Rectal smooth muscle tissue (tissue), 1 donor: Measurements from ENCODE around the gene TIPARP.

Experiments used
- H3K27ac ChIP-seq: one replicate; pipeline ENCODE4 v1.7.0; 2013; ENCODE audit warnings: low read depth, low read length, inconsistent platforms
- H3K27me3 ChIP-seq: one replicate; pipeline ENCODE4 v1.7.0; 2013; ENCODE audit warnings: low read length; ENCODE audit not compliant: control insufficient read depth, insufficient read depth
- H3K36me3 ChIP-seq: one replicate; pipeline ENCODE4 v1.7.0; 2013; ENCODE audit warnings: low read length; ENCODE audit not compliant: control insufficient read depth, insufficient read depth
- H3K4me1 ChIP-seq: one replicate; pipeline ENCODE4 v1.7.0; 2013; ENCODE audit warnings: low read length; ENCODE audit not compliant: control insufficient read depth, insufficient read depth
- H3K4me3 ChIP-seq: one replicate; pipeline ENCODE4 v1.7.0; 2013; ENCODE audit warnings: low read length
- H3K9ac ChIP-seq: one replicate; pipeline ENCODE4 v1.7.0; 2013; ENCODE audit warnings: low read length

Gene TIPARP

DNA sequence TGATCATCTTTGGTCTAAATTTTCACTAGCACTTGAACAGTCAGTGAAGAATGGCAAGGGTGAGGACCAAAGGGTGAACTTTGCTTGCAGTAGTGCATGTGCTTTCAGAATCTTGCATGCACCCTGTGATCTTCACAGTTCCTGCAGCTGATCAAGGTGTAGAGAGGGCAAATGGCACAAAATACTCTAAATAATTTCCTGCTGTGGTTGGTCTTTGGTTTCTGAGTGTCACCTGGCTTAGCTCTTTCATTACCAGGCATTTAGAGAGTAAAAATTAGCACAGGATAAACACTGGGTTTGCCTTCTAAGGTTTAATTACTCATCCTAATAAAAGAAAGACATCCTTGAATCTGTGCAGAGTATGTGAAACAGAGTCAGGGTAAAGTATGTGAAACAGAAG, 11.4 kb downstream of the TIPARP start:
- no peaks in the 10 kb centered on the region for H3K27me3 ChIP-seq
- no peak overlapping the region for H3K9ac ChIP-seq
- peaks cover 2% of the 10 kb centered on the region for H3K36me3 ChIP-seq
- peaks cover 44% of the 10 kb centered on the region for H3K4me1 ChIP-seq
- no peak overlapping the region for H3K27ac ChIP-seq
- no peak overlapping the region for H3K4me3 ChIP-seq

DNA sequence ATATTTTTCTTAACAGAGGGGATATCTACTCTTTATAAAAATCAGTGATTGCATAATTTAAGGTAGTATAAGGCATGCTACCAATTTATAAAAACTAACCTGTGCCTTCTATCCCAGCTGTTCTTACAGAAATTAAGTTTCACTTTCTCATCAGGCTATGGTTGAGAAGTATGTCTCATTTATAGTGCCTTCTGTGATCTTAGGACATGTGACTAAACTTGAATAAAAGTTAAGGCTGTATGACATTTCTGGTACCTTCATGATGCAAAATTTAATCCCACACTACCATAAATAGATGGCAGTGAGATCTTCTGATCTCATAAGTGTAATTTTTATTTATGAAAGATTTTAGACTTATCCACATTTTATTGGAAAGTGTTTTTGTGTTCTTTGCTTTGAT, 12.6 kb downstream of the TIPARP start:
- H3K27ac ChIP-seq, result no peak overlapping the region
- H3K27me3 ChIP-seq, result no peaks in the 10 kb centered on the region
- peaks cover 40% of the 10 kb centered on the region for H3K4me1 ChIP-seq
- H3K36me3 ChIP-seq, result peaks cover 2% of the 10 kb centered on the region
- no peak overlapping the region for H3K9ac ChIP-seq
- H3K4me3 ChIP-seq, result no peak overlapping the region

DNA sequence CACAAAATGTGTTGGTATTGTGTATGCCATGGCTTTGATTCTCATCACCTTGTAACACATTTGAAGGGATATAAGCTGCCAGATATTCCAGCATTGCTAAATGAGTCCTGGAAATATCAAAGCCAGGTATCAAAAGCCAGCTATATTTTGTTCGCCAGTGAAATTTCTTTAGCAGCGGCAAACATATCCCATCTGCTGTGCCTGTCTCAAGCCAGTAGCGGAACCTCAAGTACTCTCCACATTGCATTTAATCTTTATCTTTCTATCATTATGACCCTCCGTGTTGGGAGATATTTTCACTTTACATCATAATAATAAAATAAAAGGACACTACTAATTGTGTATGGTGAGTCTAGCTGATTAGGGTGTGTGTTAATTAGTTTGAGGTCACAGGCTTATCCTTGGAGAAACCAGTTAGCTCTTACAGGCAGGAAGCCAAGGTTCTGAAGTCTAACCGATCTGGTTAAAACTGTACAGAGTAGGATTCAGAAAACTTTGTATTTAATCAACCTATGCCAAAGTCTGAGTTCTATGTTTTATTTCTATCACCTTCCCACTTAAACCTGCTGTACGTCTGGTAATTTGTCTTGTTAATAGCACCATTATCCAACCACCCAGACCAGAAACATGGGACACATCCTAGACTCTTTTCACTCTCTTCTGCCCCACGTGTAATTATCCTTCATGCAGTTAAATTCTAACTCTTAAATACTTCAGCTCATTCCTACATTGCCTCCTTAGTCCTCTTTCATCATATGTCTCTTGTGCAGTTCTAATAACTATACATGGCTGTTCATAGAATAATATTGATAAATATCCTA, 14.5 kb downstream of the TIPARP start:
- H3K27ac ChIP-seq, result no peak overlapping the region

DNA sequence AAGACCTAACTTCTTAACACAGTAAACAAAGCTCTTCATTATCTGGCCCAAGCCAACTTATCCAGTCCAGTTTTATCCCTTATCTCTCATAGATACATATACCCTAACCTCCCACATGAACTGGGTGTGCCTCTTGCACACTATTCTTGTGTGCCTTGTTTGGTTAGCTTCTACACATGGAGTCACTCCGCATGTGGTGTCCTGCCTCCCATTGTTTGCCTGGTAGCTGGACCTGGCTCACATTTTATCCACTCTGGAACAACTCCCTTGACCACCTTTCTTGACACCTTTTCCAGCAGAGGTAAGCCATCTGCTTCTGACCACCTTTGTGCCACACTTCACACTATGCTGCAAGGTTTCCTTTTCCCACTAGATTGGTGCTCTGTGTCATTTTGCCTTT, 15.2 kb downstream of the TIPARP start:
- Histone ChIP-seq H3K4me3 (no peak overlapping the region), H3K9ac (no peak overlapping the region), H3K27me3 (no peaks in the 10 kb centered on the region), H3K4me1 (peaks cover 28% of the 10 kb centered on the region), H3K27ac (no peak overlapping the region), H3K36me3 (peaks cover 2% of the 10 kb centered on the region)

More for the DNA sequence above, 14.5 kb downstream of the TIPARP start:
- Histone ChIP-seq H3K9ac (no peak overlapping the region), H3K4me1 (peaks cover 32% of the 10 kb centered on the region), H3K27me3 (no peaks in the 10 kb centered on the region), H3K4me3 (no peak overlapping the region), H3K36me3 (peaks cover 2% of the 10 kb centered on the region)

DNA sequence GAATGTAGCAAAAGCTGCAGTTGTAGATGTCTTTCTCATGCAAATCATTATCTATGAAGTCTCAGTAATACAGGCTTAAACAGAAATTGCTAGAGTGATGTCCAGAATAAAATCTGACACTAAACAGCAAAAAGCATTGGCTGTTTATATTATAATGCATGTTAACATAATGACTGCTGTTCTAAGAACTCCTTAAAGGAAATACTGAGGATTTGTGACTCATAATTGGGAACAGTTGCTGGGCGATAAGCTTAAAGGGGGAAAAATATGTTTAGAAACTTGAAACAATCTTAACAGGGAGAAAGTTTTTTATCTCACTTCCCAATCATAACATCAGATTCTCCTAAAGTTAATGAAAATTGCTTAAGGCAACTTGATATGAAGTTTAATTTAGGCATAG, 17.5 kb downstream of the TIPARP start:
- no peak overlapping the region for H3K4me3 ChIP-seq
- no peaks in the 10 kb centered on the region for H3K27me3 ChIP-seq
- H3K9ac ChIP-seq, result no peak overlapping the region
- no peak overlapping the region for H3K27ac ChIP-seq
- peaks cover 20% of the 10 kb centered on the region for H3K4me1 ChIP-seq
- peaks cover 15% of the 10 kb centered on the region for H3K36me3 ChIP-seq

DNA sequence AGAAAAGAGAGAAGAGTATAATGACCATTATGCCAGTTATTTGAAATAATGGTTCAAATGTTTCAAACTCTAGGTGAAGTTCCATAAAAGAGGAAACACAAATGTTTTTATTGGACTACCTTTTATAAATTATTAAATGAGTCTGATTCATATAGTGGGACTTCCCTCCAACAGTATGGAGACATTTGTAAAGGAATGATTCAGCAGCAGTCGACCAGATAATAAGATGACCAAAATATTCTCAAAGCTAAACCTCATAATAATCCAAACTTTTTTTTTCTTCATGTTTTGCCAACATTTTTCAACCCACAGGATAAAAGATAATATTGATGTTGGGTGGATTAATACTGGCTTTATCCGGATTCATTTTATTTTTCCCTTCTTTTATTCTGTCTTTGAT, 18.8 kb downstream of the TIPARP start:
- no peak overlapping the region for H3K27ac ChIP-seq
- H3K9ac ChIP-seq, result no peak overlapping the region
- no peak overlapping the region for H3K4me3 ChIP-seq
- peaks cover 20% of the 10 kb centered on the region for H3K4me1 ChIP-seq
- peaks cover 17% of the 10 kb centered on the region for H3K36me3 ChIP-seq
- no peaks in the 10 kb centered on the region for H3K27me3 ChIP-seq

DNA sequence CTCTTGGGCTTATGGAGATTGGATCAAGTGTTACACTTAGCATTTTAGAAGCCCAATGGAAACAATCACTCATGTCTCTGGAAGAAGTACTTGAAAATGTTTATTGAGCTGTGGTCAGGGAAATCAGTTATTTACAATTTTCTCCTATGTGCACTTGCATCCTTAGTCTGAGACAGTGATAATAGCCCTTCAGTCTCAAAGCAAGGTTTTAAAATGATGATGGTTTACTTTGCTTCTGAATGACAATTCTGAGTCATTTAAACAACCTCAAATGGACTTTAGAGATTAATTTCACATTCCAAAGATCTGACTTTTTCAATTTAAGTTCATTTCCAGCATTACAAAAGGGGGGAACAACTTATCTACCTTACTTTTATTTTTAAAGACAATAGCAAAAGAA, 20.1 kb downstream of the TIPARP start:
- no peak overlapping the region for H3K4me3 ChIP-seq
- H3K27me3 ChIP-seq, result no peaks in the 10 kb centered on the region
- H3K4me1 ChIP-seq, result peaks cover 12% of the 10 kb centered on the region
- peaks cover 17% of the 10 kb centered on the region for H3K36me3 ChIP-seq
- no peak overlapping the region for H3K27ac ChIP-seq
- H3K9ac ChIP-seq, result no peak overlapping the region

DNA sequence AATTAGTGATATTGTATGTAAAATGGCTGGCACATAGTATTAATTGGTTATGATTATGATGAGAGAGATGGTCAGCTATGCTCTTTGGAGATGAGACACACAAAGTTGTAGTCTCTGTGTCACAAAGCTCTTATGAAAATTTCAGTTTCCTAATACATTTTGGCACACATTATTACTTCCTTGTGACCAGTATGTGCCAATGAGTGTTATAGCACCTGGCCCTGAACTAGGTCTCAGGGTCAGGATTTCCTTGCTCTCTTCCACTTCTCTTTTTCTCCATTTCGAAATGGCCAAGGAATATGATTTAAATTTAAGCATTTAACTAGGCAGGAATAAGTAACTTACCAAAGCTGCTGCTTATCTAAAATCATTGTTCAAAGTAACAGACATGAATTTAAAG, 28.0 kb downstream of the TIPARP start:
- Histone ChIP-seq H3K36me3 (peaks cover 4% of the 10 kb centered on the region), H3K4me1 (no peaks in the 10 kb centered on the region), H3K27ac (no peak overlapping the region)

DNA sequence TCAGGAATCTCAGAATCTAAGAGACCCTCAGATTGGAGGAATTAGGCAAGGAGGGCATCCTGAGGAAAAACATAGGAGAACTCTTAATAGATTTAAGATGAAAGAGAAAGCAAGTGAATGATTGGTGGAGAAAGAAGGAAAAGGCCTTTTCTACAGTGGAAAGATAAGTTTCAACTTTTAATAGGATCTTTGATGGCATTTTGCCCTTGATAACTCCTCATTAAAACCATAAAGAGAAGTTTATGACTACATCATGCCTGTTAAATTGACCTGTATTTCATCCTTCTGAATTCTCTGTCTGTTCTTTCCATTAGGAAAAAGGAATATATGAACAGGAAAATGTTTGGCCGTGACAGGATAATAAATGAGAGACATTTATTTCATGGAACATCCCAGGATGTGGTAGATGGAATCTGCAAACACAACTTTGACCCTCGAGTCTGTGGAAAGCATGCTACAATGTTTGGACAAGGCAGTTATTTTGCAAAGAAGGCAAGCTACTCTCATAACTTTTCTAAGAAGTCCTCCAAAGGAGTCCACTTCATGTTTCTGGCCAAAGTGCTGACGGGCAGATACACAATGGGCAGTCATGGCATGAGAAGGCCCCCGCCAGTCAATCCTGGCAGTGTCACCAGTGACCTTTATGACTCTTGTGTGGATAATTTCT, 30.1 kb downstream of the TIPARP start:
- Histone ChIP-seq H3K27ac (no peak overlapping the region), H3K9ac (no peak overlapping the region), H3K36me3 (peaks cover 4% of the 10 kb centered on the region), H3K27me3 (no peaks in the 10 kb centered on the region), H3K4me3 (no peak overlapping the region), H3K4me1 (no peaks in the 10 kb centered on the region)

More for the DNA sequence above, 28.0 kb downstream of the TIPARP start:
- Histone ChIP-seq H3K9ac (no peak overlapping the region), H3K27me3 (no peaks in the 10 kb centered on the region), H3K4me3 (no peak overlapping the region)

DNA sequence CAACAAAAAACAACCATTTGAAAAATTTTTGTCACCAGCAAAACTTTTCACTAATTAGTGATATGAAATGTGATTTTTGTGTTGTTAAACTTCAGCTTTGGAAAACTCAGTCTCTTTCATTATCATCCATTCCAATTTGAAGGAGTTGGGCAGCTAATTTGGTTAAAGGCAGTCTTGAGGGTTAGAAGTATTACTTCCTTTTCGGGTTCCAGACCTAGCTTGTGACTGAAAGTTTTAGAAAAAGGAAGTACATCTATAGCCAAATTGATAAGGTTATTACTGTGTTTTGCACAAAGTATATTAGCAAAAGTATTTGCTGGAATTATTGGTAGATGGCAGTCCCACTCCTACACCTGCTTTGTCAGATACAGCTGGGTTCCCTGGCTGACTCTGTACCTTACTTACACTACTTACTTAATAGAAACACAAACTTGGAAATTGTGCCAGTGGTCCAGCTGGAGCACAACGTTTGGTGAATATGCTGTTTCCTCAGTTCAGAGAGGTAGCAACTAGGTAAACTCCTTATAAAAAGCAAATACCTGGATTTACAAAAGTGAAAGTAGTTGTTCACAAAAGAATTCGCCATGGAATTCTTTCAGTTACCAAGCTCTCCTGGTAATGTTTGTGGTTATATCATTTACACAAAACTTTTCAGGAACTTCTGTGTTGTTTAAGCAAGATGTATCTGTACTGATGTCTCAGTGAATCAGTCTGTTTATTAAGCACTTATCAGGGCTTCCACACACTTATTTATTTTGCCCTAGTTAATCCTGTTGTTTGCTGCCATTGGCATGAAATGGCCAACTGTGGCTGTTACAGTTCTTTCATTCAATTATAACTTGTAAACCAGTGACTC, 31.6 kb downstream of the TIPARP start:
- H3K27me3 ChIP-seq, result no peaks in the 10 kb centered on the region
- H3K36me3 ChIP-seq, result peaks cover 4% of the 10 kb centered on the region
- H3K9ac ChIP-seq, result no peak overlapping the region
- H3K4me1 ChIP-seq, result no peaks in the 10 kb centered on the region
- no peak overlapping the region for H3K27ac ChIP-seq
- no peak overlapping the region for H3K4me3 ChIP-seq

DNA sequence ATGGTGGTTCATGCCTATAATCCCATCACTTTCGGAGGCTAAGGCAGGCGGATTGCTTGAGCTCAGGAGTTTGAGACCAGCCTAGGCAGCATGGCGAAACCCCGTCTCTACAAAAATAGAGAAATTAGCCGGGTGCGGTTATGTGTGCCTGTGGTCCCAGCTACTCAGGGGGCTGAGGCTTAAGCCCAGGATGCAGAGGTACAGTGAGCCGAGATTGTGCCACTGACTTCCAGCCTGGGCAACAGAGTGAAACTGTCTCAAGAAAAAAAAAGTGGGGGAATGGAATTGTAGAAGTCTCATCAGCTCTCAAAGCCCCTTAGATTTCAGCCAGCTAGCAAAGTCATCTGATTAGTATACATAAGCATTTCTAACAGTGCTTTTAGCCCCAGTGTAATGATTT, 33.2 kb downstream of the TIPARP start:
- no peak overlapping the region for H3K4me3 ChIP-seq
- no peaks in the 10 kb centered on the region for H3K4me1 ChIP-seq
- peaks cover 2% of the 10 kb centered on the region for H3K36me3 ChIP-seq
- no peaks in the 10 kb centered on the region for H3K27me3 ChIP-seq
- no peak overlapping the region for H3K27ac ChIP-seq
- no peak overlapping the region for H3K9ac ChIP-seq

DNA sequence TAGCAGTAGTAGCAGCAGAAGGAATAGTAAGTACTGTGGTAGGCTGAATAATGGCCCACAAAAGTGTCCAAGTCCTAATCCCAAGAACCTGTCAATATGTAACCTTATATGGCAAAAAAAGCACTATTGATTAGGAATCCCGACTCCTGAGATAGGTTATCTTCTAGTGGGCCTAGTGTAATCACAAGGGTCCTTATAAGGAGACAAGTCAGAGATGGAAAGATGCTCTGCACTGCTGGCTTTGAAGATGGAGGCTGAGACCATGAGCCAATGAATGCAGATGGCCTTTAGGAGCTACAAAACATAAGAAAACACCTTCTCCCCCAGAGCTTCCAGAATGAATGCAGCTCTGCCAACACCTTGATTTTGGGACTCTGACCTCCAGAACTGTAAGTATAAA, 36.0 kb downstream of the TIPARP start:
- H3K27ac ChIP-seq, result no peak overlapping the region
- H3K27me3 ChIP-seq, result no peaks in the 10 kb centered on the region
- H3K4me3 ChIP-seq, result no peak overlapping the region
- H3K4me1 ChIP-seq, result no peaks in the 10 kb centered on the region
- no peak overlapping the region for H3K9ac ChIP-seq
- H3K36me3 ChIP-seq, result no peaks in the 10 kb centered on the region
